K562 (cell line): ENCODE measurements around the gene LRRC8A. TPM values are rescaled to one million over a fixed set of nuclear protein-coding genes. Genes with fewer than 3 reads are reported as not detected.

ENCODE experiments used
- CBFA2T3 ChIP-seq: fragments of 450-650 bp; IDR thresholded peaks from 2 replicates; pipeline ENCODE4 v1.6.1; 2017
- CREBBP ChIP-seq: IDR thresholded peaks from one replicate; pipeline ENCODE4 v1.6.1; 2012; ENCODE audit warnings: low read depth, mild to moderate bottlenecking, control low read depth, inconsistent platforms, low read length
- FIP1L1 ChIP-seq: fragments of 200-400 bp; formaldehyde crosslinking; IDR thresholded peaks from 2 replicates; pipeline ENCODE4 v1.6.1; 2018; ENCODE audit warnings: mild to moderate bottlenecking, low read depth, low read length; ENCODE audit not compliant: poor library complexity, severe bottlenecking
- HSF4 ChIP-seq: fragments of 250-450 bp; sonication (Bioruptor Pico); IDR thresholded peaks from 2 replicates; pipeline ENCODE4 v2.1.2; 2022; ENCODE audit warnings: mild to moderate bottlenecking, moderate library complexity, borderline replicate concordance
- KAT2B ChIP-seq: IDR thresholded peaks from one replicate; pipeline ENCODE4 v1.6.1; 2012; ENCODE audit warnings: low read depth, mild to moderate bottlenecking, control low read depth, inconsistent platforms, low read length, moderate library complexity
- NFIC ChIP-seq: fragments of 450-650 bp; IDR thresholded peaks from 2 replicates; pipeline ENCODE4 v1.6.1; 2017; ENCODE audit warnings: mild to moderate bottlenecking, inconsistent platforms
- NR1H2 ChIP-seq: sonication (generic); formaldehyde crosslinking; IDR thresholded peaks from 2 replicates; pipeline ENCODE4 v1.4.0; 2020; ENCODE audit warnings: mild to moderate bottlenecking, missing genetic modification reagents
- SETDB1 ChIP-seq: IDR thresholded peaks from one replicate; pipeline ENCODE4 v1.6.1; 2012; ENCODE audit warnings: low read length, control low read depth, inconsistent platforms
- SIN3A ChIP-seq, 2 experiments: fragments of 150-350 bp in 1 of 2; IDR thresholded peaks; 2 replicates each; pipeline ENCODE4 v1.6.1; 2011 to 2016; ENCODE audit warnings: borderline replicate concordance in 2 of 2, low read depth in 2 of 2, low read length in 2 of 2, mild to moderate bottlenecking in 2 of 2, moderate library complexity in 2 of 2; ENCODE audit not compliant: control insufficient read depth in 1 of 2
- SMAD4 ChIP-seq: fragments of 250-450 bp; sonication (Bioruptor Pico); conservative IDR thresholded peaks from 2 replicates; pipeline ENCODE4 v1.8.0; 2021; ENCODE audit warnings: inconsistent platforms, mild to moderate bottlenecking, moderate library complexity
- SNRNP70 ChIP-seq: fragments of 200-400 bp; formaldehyde crosslinking; optimal IDR thresholded peaks from 2 replicates; pipeline ENCODE3; 2017; ENCODE audit warnings: low read depth, low read length
- STAG1 ChIP-seq: sonication (generic); formaldehyde crosslinking; IDR thresholded peaks from 2 replicates; pipeline ENCODE4 v1.5.0; 2020; ENCODE audit warnings: missing genetic modification reagents, borderline replicate concordance
- ZBTB8A ChIP-seq: fragments of 450-650 bp; IDR thresholded peaks from 2 replicates; pipeline ENCODE4 v1.6.1; 2018; ENCODE audit warnings: mild to moderate bottlenecking, moderate library complexity; ENCODE audit not compliant: partially characterized antibody
- ZKSCAN3 ChIP-seq: fragments of 250-450 bp; sonication (Bioruptor Pico); IDR thresholded peaks from 2 replicates; pipeline ENCODE4 v1.4.0; 2020
- ZNF583 ChIP-seq: fragments of 250-450 bp; sonication (Bioruptor Pico); IDR thresholded peaks from 2 replicates; pipeline ENCODE4 v1.4.0; 2020
- polyA plus RNA-seq, 8 experiments: library from polyadenylated mRNA; depleted of rRNA in 4 of 8; stranded (reverse) in 5 of 8; unstranded in 3 of 8; fragments of >200 nt; fragmentation: Nextera tagmentation in 2 of 8; fragmentation: Illumina TruSeq in 1 of 8; extraction: Ambion mirVana in 2 of 8; extraction: Trizol in 1 of 8; gene quantifications; 2 replicates each; pipeline versions ENCODE4 v1.2.1 to v1.2.3, GENCODE V29; 2011 to 2014; ENCODE audit warnings: inconsistent platforms in 1 of 8, missing spikeins in 1 of 8
- total RNA-seq, 7 experiments: library from RNA; depleted of rRNA in 6 of 7; stranded (reverse); fragments of >200 nt in 6 of 7; fragmentation: Illumina TruSeq in 2 of 7; extraction: Trizol in 2 of 7; gene quantifications; 2 replicates each; pipeline versions ENCODE4 v1.2.1 to v1.2.3, GENCODE V29; 2011 to 2021; ENCODE audit warnings: low replicate concordance in 1 of 7
- TF ChIP-seq, protein P1 (sequence below): fragments of 450-650 bp; IDR thresholded peaks from 2 replicates; pipeline ENCODE4 v1.6.1; 2017; ENCODE audit warnings: mild to moderate bottlenecking, moderate library complexity
- TF ChIP-seq, protein P2 (sequence below): fragments of 450-650 bp; IDR thresholded peaks from 2 replicates; pipeline ENCODE4 v1.6.1; 2017; ENCODE audit warnings: antibody characterized with exemption
- TF ChIP-seq, protein P3 (sequence below): fragments of 450-650 bp; formaldehyde crosslinking; IDR thresholded peaks from 2 replicates; pipeline ENCODE4 v1.4.0; 2020; ENCODE audit warnings: mild to moderate bottlenecking, mixed read lengths

Gene LRRC8A
- total and polyA plus RNA-seq, 9 of the 15 experiments (the other 6 are each of a cell fraction or from before 2014, with no cell fraction given): 2.9 to 24.7 (median 8.9) TPM

DNA sequence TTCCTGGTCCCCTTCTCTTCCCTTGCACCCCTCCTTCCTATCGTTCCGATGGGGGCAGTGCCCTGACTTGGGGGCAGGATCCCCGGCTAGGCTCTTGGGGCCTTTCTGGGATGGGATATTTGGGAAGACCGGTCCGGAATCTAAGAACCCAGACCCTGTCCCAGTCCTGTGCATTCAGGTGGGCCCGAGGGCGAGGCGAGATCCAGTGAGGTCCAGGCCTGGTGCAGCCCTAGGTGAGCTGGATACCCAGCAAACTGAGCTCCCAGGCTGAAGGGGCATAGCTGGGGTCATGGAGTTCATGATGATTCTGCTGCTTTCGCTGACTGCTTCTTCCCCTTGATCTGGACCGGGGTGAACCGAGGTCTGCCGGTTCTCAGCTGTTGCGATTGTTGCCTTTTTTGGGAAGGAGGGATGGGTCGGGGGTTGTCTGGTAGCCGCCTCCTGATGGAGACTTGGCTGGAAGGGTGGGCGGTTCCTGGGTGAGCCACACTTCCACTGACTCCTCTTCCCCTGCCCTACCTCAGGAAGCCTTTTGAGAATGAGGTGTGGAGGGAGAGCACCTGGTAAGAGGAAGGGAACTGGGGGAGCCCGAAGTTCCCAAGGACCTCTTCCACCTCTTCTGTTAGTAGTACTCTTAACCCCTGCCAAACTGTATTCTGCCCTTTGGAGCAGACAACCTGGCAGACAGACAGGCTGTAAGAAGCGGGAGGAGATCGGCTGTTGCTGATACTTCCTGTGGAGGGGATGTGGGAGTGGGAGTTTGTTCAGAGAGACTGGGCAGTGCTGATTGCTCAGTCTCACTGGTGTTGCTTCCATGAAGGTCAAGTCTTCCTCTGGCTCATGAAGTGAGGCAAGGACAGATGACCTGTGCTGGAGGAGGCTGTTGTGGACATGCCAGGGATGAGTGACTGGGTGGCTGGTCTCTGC, 1.0 kb downstream of the LRRC8A start (continued):
- no peak for TF ChIP-seq SNRNP70
- TF ChIP-seq, protein P1, sequence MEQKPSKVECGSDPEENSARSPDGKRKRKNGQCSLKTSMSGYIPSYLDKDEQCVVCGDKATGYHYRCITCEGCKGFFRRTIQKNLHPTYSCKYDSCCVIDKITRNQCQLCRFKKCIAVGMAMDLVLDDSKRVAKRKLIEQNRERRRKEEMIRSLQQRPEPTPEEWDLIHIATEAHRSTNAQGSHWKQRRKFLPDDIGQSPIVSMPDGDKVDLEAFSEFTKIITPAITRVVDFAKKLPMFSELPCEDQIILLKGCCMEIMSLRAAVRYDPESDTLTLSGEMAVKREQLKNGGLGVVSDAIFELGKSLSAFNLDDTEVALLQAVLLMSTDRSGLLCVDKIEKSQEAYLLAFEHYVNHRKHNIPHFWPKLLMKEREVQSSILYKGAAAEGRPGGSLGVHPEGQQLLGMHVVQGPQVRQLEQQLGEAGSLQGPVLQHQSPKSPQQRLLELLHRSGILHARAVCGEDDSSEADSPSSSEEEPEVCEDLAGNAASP: no peak
- no peak for TF ChIP-seq ZKSCAN3 (CRISPR knock-in tag)
- no peak for TF ChIP-seq NR1H2
- TF ChIP-seq, protein P2, sequence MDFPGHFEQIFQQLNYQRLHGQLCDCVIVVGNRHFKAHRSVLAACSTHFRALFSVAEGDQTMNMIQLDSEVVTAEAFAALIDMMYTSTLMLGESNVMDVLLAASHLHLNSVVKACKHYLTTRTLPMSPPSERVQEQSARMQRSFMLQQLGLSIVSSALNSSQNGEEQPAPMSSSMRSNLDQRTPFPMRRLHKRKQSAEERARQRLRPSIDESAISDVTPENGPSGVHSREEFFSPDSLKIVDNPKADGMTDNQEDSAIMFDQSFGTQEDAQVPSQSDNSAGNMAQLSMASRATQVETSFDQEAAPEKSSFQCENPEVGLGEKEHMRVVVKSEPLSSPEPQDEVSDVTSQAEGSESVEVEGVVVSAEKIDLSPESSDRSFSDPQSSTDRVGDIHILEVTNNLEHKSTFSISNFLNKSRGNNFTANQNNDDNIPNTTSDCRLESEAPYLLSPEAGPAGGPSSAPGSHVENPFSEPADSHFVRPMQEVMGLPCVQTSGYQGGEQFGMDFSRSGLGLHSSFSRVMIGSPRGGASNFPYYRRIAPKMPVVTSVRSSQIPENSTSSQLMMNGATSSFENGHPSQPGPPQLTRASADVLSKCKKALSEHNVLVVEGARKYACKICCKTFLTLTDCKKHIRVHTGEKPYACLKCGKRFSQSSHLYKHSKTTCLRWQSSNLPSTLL: no peak
- TF ChIP-seq ZBTB8A: no peak
- TF ChIP-seq, protein P3, sequence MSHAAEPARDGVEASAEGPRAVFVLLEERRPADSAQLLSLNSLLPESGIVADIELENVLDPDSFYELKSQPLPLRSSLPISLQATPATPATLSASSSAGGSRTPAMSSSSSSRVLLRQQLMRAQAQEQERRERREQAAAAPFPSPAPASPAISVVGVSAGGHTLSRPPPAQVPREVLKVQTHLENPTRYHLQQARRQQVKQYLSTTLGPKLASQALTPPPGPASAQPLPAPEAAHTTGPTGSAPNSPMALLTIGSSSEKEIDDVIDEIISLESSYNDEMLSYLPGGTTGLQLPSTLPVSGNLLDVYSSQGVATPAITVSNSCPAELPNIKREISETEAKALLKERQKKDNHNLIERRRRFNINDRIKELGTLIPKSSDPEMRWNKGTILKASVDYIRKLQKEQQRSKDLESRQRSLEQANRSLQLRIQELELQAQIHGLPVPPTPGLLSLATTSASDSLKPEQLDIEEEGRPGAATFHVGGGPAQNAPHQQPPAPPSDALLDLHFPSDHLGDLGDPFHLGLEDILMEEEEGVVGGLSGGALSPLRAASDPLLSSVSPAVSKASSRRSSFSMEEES (CRISPR knock-in tag): no peak
- no peak for TF ChIP-seq HSF4 (CRISPR knock-in tag)
- TF ChIP-seq ZNF583: no peak
- no peak for TF ChIP-seq STAG1 (CRISPR knock-in tag)
- no peak for TF ChIP-seq SETDB1
- peak; percentile 43; the same call in 1 of the 2 replicates for TF ChIP-seq SMAD4
- peak; percentile 75 for TF ChIP-seq CBFA2T3
- TF ChIP-seq FIP1L1: no peak
- TF ChIP-seq KAT2B: no peak
- TF ChIP-seq SIN3A (IDR thresholded peaks at IDR 0.05; ENCODE audit: borderline replicate concordance in 2 of 2, control insufficient read depth in 1 of 2, low read depth in 2 of 2, low read length in 2 of 2): 0 out of 4 replicates have a peak, but pooled peaks of 1 of the 2 experiments have one; percentile 48
- no peak for TF ChIP-seq CREBBP
- peak; percentile 32; the same call in 1 of the 2 replicates for TF ChIP-seq NFIC
